HUES64 (cell line): ENCODE measurements around the gene TUBGCP6.

Experiments used
- H3K27ac ChIP-seq: 2 replicates; pipeline ENCODE4 v1.7.0; 2013; ENCODE audit warnings: low read depth, low read length, inconsistent platforms
- H3K27me3 ChIP-seq: 2 replicates; pipeline ENCODE4 v1.6.1; 2013; ENCODE audit warnings: mild to moderate bottlenecking, low read length; ENCODE audit not compliant: insufficient read depth
- H3K36me3 ChIP-seq: 2 replicates; pipeline ENCODE4 v1.6.1; 2013; ENCODE audit warnings: mild to moderate bottlenecking, low read length; ENCODE audit not compliant: insufficient read depth
- H3K4me1 ChIP-seq: 2 replicates; pipeline ENCODE4 v1.6.1; 2013; ENCODE audit warnings: mild to moderate bottlenecking, low read length, moderate library complexity; ENCODE audit not compliant: insufficient read depth
- H3K4me3 ChIP-seq: 2 replicates; pipeline ENCODE4 v1.5.1; 2013; ENCODE audit warnings: mild to moderate bottlenecking, low read length, moderate library complexity
- H3K9ac ChIP-seq: 2 replicates; pipeline ENCODE4 v1.6.1; 2013; ENCODE audit warnings: mild to moderate bottlenecking, low read depth, low read length
- H3K9me3 ChIP-seq: 2 replicates; pipeline ENCODE4 v1.6.1; 2013; ENCODE audit warnings: low read depth, low read length; ENCODE audit not compliant: insufficient read depth
- WGBS: fragments of 150-250, 120-280 bp; methylation state at CpG from one replicate; pipeline ENCODE4 v1.1.7; 2013; ENCODE audit warnings: missing lambda C conversion rate; 5-methylcytosine and 5-hydroxymethylcytosine counted together

Gene TUBGCP6

GRCh38 chr22:50220603-50221409 lies 24.0 kb downstream of the TUBGCP6 start:
- Histone ChIP-seq H3K9ac (no peak overlapping the region), H3K4me1 (no peaks in the 10 kb centered on the region), H3K9me3 (no peaks in the 10 kb centered on the region), H3K27ac (no peak overlapping the region), H3K36me3 (peaks cover 80% of the 10 kb centered on the region), H3K4me3 (no peak overlapping the region), H3K27me3 (no peaks in the 10 kb centered on the region)
- WGBS: 97% methylated on average over 44 of the region's 45 CpGs

DNA sequence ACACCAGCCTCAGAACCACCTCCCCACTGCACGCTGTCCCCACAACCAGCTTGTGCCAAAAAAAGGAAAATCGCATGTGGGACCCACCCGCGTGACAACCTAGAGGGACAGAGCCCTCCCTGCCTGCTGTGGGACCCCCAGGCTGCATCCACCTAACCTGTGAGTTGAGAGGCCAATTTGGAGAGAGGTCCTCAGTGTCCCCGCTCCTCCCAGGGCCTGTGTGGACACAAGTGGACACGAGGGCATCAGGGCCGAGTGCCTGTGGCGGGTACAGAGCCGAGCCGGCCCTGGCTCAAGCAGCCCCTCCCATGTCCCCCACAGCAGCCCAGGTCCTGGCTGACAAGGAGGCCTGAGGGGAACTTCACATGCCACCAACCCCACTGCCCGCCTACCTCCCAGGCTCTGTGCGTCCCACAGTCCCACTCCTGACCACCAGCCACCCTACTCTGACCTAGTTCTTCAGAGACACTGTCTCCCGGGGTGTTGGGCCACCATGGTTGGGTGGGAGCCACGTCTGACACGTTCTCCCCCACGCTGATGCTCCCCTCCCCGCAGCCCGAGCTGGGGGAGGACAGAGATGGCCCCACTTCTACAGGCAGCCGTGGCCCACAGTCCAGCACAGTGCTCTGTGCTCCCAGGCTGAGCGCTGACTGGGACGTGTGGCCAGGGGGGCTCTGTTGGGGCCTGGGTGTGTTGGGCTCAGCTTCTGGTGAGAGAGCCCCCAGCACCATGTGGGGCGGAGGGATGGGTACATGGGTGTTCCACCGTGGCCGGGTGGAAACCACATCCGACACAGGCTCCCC lies 24.8 kb downstream of the TUBGCP6 start:
- H3K27me3 ChIP-seq: no peaks in the 10 kb centered on the region
- H3K4me3 ChIP-seq: no peak overlapping the region
- H3K36me3 ChIP-seq: peaks cover 86% of the 10 kb centered on the region
- no peaks in the 10 kb centered on the region for H3K4me1 ChIP-seq
- WGBS: 96% methylated on average over 25 of the region's 25 CpGs
- H3K9ac ChIP-seq: no peak overlapping the region
- H3K9me3 ChIP-seq: no peaks in the 10 kb centered on the region
- H3K27ac ChIP-seq: no peak overlapping the region

DNA sequence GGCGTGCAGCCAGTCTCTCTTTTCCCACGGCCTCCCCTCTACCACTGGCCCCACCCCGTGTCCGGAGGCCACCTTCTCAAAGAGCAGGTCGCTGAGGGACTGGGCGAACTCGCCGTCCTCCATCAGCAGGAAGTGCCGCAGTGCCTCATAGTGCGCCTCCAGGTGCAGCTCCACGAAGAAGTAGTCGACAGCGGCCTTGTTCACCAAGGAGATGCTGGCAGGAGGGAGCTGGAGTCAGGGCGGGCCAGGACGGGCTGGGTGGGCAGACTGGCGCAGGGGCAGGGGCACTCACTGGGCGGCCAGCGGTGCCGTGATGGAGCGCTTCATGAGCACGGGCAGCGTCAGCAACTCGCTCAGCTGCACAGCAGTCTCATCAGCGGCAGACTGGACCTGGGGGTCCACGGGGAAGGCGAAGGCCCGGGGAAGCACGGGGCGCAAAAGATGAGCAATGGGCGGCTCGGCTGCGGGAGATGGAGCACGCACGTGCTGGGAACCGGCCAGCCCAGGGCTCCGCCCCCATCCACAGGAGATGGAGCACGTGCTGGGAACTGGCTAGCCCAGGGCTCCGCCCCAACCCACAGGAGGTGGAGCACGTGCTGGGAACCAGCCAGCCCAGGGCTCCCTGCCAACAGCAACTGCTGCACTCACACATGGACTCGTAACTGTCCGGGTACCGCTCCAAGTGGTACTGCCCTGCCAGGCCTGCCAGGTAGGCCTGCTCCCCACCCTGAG lies 25.7 kb downstream of the TUBGCP6 start:
- Histone ChIP-seq H3K27me3 (no peaks in the 10 kb centered on the region), H3K27ac (no peak overlapping the region), H3K9me3 (no peaks in the 10 kb centered on the region), H3K4me1 (no peaks in the 10 kb centered on the region), H3K36me3 (peaks cover 89% of the 10 kb centered on the region), H3K9ac (no peak overlapping the region), H3K4me3 (no peak overlapping the region)
- WGBS: 88% methylated on average over 42 of the region's 42 CpGs

DNA sequence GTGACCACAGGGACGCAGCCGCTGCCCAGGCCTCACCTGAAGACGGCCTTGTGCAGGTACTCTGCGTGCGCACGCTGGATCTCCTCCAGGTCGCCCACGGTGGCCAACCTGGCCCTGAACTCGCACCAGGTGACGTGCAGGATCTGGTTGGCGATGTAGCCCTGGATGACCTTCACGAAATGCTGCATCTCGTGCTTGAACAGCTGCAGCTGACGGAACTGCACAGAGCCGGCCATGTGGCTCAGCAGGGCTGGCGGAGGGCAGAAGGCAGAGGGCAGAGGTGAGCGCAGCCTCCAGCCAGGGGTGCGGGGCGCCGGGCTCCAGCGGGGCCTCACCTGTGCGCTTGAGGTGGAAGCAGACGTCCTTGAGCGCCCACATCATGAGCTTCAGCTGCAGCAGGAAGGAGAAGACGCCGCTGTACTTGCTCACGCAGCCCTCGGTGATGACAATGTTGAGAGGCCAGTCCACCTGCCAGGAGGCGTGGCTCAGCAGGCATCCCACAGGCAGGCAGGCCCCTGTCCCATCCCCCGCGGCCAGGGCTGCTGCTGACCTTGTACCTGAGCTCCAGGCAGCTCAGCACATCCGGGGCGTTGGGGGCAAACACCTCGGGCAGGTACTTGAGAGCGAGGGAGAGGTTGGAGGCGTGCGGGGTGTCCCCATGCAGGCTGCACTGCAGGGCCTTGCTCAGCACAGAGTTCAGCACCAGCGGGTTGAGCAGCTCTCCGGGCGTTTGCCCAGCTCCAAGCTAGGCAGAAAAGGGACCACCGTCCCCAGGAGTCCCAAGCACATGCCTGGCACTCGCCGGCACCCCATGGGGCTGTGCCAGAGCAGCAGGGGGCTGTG lies 26.4 kb downstream of the TUBGCP6 start:
- Histone ChIP-seq H3K9me3 (no peaks in the 10 kb centered on the region), H3K27ac (no peak overlapping the region), H3K27me3 (no peaks in the 10 kb centered on the region), H3K36me3 (peaks cover 90% of the 10 kb centered on the region), H3K9ac (no peak overlapping the region), H3K4me1 (no peaks in the 10 kb centered on the region), H3K4me3 (no peak overlapping the region)
- 92% methylated on average over 43 of the region's 43 CpGs for WGBS

DNA sequence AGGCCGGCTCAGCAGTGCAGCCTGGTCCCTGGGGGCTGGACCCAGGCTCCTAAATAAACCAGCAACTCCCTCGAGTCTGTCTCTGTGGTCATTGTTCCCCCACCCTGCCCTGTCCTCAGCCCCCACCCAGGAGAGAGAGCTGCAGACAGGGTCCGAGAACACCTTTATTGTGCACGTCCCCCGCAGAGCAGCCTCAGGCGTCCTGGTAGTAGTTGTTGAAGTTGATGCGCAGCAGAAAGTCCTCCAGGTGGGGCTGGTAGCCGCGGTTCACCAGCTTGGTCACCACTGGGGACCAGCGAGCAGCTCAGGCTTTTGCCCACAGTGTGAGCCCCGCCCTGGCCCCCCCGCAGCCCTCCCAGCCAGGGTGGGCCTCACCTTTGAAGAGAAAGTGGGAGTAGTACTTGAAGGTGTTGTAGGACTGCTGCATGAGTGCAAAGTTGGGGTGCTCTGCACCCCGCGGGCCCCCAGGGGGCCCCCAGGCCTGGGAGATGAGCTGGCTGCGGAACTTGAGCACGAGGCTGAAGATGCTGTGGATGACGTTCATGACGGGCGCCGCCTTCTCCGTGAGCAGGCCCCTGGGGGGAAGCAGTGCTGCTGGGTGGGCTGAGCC lies 27.2 kb downstream of the TUBGCP6 start:
- Histone ChIP-seq H3K4me3 (no peak overlapping the region), H3K36me3 (peaks cover 91% of the 10 kb centered on the region), H3K9ac (no peak overlapping the region), H3K9me3 (no peaks in the 10 kb centered on the region), H3K4me1 (no peaks in the 10 kb centered on the region), H3K27me3 (no peaks in the 10 kb centered on the region), H3K27ac (no peak overlapping the region)
- WGBS: 94% methylated on average over 21 of the region's 21 CpGs

- H3K4me1 ChIP-seq: no peaks in the 10 kb centered on the region
- peaks cover 92% of the 10 kb centered on the region for H3K36me3 ChIP-seq
- 96% methylated on average over 57 of the region's 57 CpGs for WGBS
- H3K9me3 ChIP-seq: no peaks in the 10 kb centered on the region
- H3K9ac ChIP-seq: no peak overlapping the region
- H3K27me3 ChIP-seq: no peaks in the 10 kb centered on the region
- no peak overlapping the region for H3K27ac ChIP-seq
- no peak overlapping the region for H3K4me3 ChIP-seq
Measured at GRCh38 chr22:50216684-50217520, 27.9 kb downstream of the TUBGCP6 start.

GRCh38 chr22:50216055-50216683 lies 28.7 kb downstream of the TUBGCP6 start:
- H3K4me1 ChIP-seq: no peaks in the 10 kb centered on the region
- no peak overlapping the region for H3K27ac ChIP-seq
- WGBS: 95% methylated on average over 15 of the region's 15 CpGs
- H3K4me3 ChIP-seq: no peak overlapping the region
- peaks cover 89% of the 10 kb centered on the region for H3K36me3 ChIP-seq
- H3K27me3 ChIP-seq: no peaks in the 10 kb centered on the region
- no peak overlapping the region for H3K9ac ChIP-seq
- H3K9me3 ChIP-seq: no peaks in the 10 kb centered on the region

DNA sequence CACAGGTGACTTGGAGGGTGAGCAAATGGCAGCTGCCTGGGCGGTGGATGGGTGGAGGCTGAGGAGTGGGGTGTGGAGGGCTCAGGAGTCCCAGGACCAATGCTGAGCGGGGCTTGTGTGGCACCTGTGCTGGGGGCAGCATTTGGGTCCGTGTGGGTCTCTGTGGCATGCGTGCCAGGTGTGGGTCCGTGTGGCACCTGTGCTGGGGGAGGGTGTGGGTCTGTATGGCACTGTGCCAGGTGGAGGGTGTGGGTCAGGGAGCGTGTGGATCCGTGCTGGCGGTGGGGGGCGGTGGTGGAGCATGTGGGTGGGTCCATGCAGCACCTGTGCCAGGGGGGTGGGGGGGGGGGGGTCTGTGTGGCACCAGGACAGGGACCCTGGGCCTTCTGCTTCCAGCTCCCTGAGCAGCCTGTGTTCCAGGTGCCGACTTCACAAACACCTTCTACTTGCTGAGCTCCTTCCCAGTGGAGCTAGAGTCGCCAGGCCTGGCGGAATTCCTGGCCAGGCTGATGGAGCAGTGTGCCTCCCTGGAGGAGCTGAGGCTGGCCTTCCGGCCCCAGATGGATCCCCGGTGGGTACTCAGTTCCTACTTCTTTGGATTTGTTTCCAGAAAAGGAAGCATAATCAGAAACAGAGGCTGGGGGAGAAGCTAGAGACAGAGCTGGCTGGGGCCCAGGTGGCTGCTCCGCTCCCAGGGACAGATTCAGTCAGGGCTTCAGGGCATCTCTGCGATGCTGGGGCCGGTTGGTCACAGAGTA lies 29.3 kb downstream of the TUBGCP6 start:
- H3K36me3 ChIP-seq: peaks cover 89% of the 10 kb centered on the region
- WGBS: 97% methylated on average over 17 of the region's 17 CpGs

DNA sequence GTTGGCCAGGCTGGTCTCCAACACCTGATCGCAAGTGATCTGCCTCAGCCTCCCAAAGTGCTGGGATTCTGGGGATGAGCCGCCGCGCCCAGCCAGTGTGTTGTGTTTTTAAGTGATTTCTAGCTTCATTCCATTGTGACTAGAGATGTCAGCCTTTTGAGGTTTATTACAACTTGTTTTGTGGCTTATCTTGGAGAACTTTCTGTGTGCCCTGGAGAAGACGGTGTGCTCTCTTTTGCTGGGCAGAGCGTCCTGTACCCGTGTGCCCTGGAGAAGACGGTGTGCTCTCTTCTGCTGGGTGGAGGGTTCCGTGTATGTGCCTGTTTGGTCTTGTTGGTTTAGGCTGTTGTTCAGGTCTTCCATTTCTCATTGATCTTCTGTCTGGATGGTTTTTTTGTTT lies 31.6 kb downstream of the TUBGCP6 start:
- Histone ChIP-seq H3K4me3 (no peak overlapping the region), H3K9me3 (no peaks in the 10 kb centered on the region), H3K4me1 (no peaks in the 10 kb centered on the region), H3K27me3 (no peaks in the 10 kb centered on the region), H3K27ac (no peak overlapping the region), H3K9ac (no peak overlapping the region), H3K36me3 (peaks cover 78% of the 10 kb centered on the region)
- 94% methylated on average over 9 of the region's 9 CpGs for WGBS

More for the DNA sequence above, 29.3 kb downstream of the TUBGCP6 start:
- Histone ChIP-seq H3K27ac (no peak overlapping the region), H3K4me1 (no peaks in the 10 kb centered on the region), H3K9me3 (no peaks in the 10 kb centered on the region), H3K9ac (no peak overlapping the region), H3K4me3 (no peak overlapping the region), H3K27me3 (no peaks in the 10 kb centered on the region)
